Fibroblast of mammary gland (primary cell): ENCODE results near the gene MIEF1.

ENCODE experiments used
- DNase-seq: peaks from one replicate; pipeline ENCODE4 v3.0.0-alpha.2; 2010; ENCODE audit warnings: low read depth
- H3K4me3 ChIP-seq: 2 replicates; pipeline ENCODE4 v1.5.1; 2011; ENCODE audit warnings: low read depth, mild to moderate bottlenecking, low read length, moderate library complexity; ENCODE audit not compliant: control insufficient read depth
- TF ChIP-seq, protein P1 (sequence below): conservative IDR thresholded peaks from 2 replicates; pipeline ENCODE4 v1.5.1; 2011; ENCODE audit warnings: low read depth, low read length, inconsistent platforms; ENCODE audit not compliant: control insufficient read depth, insufficient read depth

Gene MIEF1

DNA sequence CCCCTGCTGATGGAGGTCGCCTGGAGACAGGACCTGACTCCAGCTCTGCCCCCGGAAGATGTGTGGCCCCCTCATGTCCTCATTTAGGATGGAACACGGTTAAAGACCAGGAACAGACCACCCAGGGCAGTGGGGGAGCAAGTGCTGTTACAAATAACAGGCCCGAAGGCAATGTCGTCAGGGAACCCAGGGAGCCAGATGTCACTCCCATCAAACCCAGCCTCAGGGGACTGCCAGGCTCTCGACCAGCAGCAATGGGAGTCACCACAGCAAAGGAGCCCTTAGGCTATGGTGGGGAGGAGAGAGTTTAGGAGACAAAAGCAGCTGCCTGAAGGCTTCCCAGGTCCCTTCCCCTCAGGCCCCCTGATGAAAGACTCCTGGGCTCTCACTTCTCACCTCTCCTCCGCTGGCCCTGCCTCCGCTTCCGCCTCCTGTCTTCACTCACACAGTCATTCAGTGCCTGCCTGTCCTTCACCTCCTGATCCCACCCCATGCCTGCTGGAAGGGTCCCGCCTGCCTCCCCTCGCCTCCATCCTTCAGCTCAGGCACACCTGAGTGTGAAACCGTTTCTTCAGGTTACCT is 26.1 kb downstream of the MIEF1 start:
- TF ChIP-seq, protein P1, sequence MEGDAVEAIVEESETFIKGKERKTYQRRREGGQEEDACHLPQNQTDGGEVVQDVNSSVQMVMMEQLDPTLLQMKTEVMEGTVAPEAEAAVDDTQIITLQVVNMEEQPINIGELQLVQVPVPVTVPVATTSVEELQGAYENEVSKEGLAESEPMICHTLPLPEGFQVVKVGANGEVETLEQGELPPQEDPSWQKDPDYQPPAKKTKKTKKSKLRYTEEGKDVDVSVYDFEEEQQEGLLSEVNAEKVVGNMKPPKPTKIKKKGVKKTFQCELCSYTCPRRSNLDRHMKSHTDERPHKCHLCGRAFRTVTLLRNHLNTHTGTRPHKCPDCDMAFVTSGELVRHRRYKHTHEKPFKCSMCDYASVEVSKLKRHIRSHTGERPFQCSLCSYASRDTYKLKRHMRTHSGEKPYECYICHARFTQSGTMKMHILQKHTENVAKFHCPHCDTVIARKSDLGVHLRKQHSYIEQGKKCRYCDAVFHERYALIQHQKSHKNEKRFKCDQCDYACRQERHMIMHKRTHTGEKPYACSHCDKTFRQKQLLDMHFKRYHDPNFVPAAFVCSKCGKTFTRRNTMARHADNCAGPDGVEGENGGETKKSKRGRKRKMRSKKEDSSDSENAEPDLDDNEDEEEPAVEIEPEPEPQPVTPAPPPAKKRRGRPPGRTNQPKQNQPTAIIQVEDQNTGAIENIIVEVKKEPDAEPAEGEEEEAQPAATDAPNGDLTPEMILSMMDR, result no peak
- DNase-seq, result no peak
- H3K4me3 ChIP-seq, result no peak overlapping the region

DNA sequence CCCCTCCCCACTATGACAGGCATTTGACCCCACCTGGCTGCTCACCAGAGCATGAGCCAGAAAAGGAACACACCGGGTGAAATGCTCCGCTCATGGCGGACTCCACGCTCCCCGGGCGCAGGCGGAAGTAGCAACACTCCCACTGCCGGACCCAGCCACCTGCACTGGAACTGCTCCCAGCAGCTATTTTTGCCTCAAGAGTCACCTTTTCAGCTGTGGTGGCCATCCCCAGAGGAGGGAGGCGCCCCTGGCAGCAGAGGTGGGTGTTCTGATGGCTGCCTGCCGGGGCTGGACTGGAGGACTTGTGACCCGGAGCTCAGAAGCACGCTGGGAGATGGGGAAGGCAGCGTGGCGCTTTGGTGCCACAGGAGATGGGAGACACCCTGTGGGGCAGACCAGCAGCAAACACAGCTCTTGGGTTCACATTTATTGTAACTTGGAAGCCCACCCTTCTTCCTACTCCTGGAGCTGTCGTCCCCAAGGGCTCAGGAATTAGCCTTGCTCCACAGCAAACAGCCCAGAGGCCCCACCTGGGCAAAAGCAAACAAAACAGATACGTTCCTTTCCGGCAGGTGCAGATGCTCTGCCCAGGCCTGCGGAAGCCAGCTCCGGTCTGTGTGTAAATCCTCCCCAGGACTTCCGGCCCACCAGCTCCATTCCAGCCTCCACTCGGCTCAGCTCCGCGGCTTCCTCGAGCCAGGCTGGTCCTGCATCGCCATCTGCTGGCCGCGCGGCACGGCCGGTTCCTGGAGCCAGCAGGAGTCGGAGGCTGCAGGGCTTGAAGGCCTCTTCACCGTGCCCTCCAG is 26.8 kb downstream of the MIEF1 start:
- TF ChIP-seq, protein P1, result peak; percentile 89
- no peak overlapping the region for H3K4me3 ChIP-seq
- peak; percentile 92 for DNase-seq

DNA sequence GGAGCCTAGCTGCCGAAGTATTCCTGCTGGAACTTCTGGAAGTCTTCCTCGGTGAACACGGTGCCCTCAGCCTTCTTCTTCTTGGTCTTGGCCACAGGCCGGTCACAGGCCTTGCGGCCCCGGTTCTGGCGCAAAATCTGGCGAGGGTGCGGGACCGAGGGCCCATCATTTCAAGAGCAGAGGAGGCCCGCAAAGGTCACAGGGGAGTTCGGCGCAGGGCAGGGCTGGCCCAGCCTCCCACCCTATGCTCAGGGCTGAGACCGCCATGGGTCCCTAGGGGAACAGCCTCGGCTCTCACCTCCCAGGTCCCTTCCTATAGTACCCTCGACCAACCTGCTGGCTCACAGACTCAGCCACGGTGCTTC is 27.4 kb downstream of the MIEF1 start:
- H3K4me3 ChIP-seq, result no peak overlapping the region
- TF ChIP-seq, protein P1, result no peak
- no peak for DNase-seq

DNA sequence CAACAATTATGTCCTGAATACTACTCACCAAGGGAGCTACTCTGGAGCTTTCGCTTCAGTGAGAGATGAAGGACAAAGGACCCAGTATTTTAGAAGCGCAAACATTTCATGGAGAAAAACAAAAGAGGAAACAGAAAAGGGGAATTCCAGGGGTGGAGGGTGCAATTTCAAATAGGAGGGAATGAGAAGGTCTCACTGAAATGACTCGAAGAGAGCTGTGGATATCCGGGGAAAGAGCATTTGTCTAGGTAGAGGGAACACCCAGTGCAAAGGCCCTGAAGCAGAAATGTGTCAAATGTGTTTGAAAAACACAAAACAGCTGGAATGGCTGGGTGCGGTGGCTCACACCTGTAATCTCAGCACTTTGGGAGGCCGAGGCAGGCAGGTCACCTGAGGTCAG is 28.0 kb downstream of the MIEF1 start:
- no peak for DNase-seq
- TF ChIP-seq, protein P1, result no peak
- H3K4me3 ChIP-seq, result no peak overlapping the region

DNA sequence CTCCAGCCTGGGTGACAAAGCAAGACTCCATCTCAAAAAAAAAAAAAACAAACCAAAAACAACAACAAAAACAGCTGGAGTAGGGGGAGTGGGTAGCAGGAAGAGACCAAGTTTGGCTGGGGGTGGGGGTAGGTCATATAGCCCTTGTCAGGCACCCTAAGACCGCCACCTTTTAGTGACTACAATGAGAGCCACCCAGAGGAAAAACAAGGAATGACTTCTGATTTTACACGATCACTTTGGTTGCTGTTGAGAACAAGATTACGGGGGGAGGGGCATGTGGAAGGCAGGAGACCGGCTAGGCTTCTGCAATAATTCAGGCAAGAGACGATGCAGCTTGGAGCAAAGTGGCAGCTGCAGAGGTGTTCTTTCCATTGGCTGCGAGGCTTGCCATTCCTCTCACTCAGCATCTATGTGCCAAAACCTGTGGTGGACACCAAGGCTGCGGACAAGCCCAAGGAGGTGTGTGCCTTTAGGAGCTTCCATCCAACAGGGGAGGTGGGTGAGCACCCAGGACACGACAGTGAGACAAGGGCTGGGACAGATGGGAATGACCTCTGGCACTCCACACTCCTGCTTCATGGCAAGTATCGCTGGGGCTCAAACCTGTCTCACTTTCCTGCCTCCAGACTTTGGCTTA is 28.7 kb downstream of the MIEF1 start:
- peak; percentile 56 for DNase-seq
- no peak overlapping the region for H3K4me3 ChIP-seq
- TF ChIP-seq, protein P1, result peak; percentile 32

DNA sequence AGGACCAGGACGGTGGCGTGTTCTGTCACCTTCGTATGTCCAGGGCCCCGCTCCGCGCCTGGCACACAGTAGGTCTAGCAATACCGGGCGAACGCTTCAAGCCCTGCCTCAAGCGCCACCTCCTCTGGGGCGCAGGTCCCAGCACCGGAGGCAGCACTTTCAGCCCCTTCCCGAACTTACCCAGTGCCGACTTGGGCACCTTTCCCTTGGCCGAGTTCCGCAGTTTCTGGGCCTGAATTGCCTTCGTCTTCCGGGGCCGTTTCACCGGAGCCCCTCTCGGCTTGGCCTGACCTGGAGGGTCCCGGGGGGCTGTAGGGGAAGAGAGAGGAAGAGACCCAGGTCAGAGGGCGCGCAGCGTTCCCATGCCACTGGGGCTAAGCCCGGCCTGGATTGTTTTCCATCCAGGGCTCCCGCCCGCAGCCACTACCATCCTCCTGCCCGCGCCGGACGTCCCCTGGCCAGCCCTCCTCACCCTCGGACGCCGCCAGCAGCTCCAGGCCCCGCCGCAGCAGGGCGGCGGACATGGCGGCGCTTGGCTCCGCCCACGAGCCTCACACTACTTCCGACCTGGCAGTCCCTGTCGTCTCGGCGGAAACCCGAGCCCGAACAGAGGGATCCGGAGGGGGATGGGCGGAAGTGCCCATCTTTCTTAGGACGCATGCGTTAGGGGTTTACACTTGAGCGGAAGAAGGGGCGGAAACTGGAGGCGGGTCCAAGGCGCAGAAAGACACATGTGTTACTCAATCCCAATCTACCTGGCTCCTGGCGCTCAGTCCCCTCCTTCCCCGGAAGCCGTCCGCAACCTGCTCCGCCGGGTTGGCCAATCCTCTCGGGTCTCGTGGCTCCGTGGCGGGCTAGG is 30.4 kb downstream of the MIEF1 start, which contains the start of gene RPS19BP1:
Gene RPS19BP1 (minus strand): TSS at position 534 of the 859 bp plus-strand sequence. CDS start 10 bp downstream, at position 524.
- H3K4me3 ChIP-seq, result peak within 1 kb of the TSS; percentile 74
- peak; percentile 97 for DNase-seq
- TF ChIP-seq, protein P1, result no peak
